SK-N-DZ (cell line): ENCODE measurements around the gene STXBP5.

Experiments used
- DNase-seq: peaks from one replicate; pipeline ENCODE4 v3.0.0-alpha.2; 2015; ENCODE audit warnings: low spot score

The STXBP5 gene

GRCh38 chr6:147297663-147298316 lies 93.6 kb downstream of the STXBP5 start:
- no peak for DNase-seq

- DNase-seq = no peak
Measured at GRCh38 chr6:147298461-147298860, 94.2 kb downstream of the STXBP5 start.

- DNase-seq = no peak
Measured at GRCh38 chr6:147299035-147299434, 94.8 kb downstream of the STXBP5 start.

- DNase-seq = no peak
Measured at GRCh38 chr6:147301070-147301469, 96.9 kb downstream of the STXBP5 start.

- DNase-seq = no peak
Measured at GRCh38 chr6:147304016-147304415, 99.8 kb downstream of the STXBP5 start.

GRCh38 chr6:147310521-147310920 lies 106.3 kb downstream of the STXBP5 start:
- no peak for DNase-seq

- no peak for DNase-seq
Measured at GRCh38 chr6:147311218-147311617, 107.0 kb downstream of the STXBP5 start.

- DNase-seq = no peak
Measured at GRCh38 chr6:147321260-147321659, 117.0 kb downstream of the STXBP5 start.

- DNase-seq = no peak
Measured at GRCh38 chr6:147322299-147323162, 118.3 kb downstream of the STXBP5 start.

- no peak for DNase-seq
Measured at GRCh38 chr6:147325557-147325956, 121.3 kb downstream of the STXBP5 start.

GRCh38 chr6:147331401-147331800 lies 127.2 kb downstream of the STXBP5 start:
- no peak for DNase-seq

GRCh38 chr6:147337921-147338320 lies 133.7 kb downstream of the STXBP5 start:
- no peak for DNase-seq

- DNase-seq = no peak
Measured at GRCh38 chr6:147341486-147341885, 137.3 kb downstream of the STXBP5 start.

- no peak for DNase-seq
Measured at GRCh38 chr6:147345902-147346301, 141.7 kb downstream of the STXBP5 start.

- DNase-seq = no peak
Measured at GRCh38 chr6:147347179-147347881, 143.1 kb downstream of the STXBP5 start.

- DNase-seq = no peak
Measured at GRCh38 chr6:147347882-147348575, 143.8 kb downstream of the STXBP5 start.

- DNase-seq = no peak
Measured at GRCh38 chr6:147361311-147361981, 157.2 kb downstream of the STXBP5 start.

GRCh38 chr6:147366290-147366689 lies 162.1 kb downstream of the STXBP5 start:
- DNase-seq = no peak

GRCh38 chr6:147371325-147371724 lies 167.1 kb downstream of the STXBP5 start:
- no peak for DNase-seq

GRCh38 chr6:147372806-147373205 lies 168.6 kb downstream of the STXBP5 start:
- no peak for DNase-seq

GRCh38 chr6:147378819-147379218 lies 174.6 kb downstream of the STXBP5 start:
- DNase-seq = no peak
